Uterus (tissue), 4 donors: ENCODE data around the gene GATA6. TPM values are rescaled to one million over a fixed set of nuclear protein-coding genes. Genes with fewer than 3 reads are reported as not detected.

Experiments used
- DNase-seq, 2 donors: peaks; one replicate each; pipeline ENCODE4 v3.0.0-alpha.2; 2019 to 2020
- H3K27ac ChIP-seq, 2 donors: fragments of 200-600 bp; sonication (generic); 1 replicate in 1 of 2; 2 replicates in 1 of 2; pipeline ENCODE4 v1.5.1; 2016 to 2018
- H3K27me3 ChIP-seq, 2 donors: fragments of 200-600 bp; sonication (generic); one replicate each; pipeline ENCODE4 v1.5.1; 2018 to 2019; ENCODE audit warnings: control low read depth in 1 of 2
- H3K36me3 ChIP-seq, 2 donors: fragments of 200-600 bp; sonication (generic); one replicate each; pipeline ENCODE4 v1.5.1; 2019; ENCODE audit warnings: control low read depth in 1 of 2
- H3K4me1 ChIP-seq, 2 donors: fragments of 200-600 bp; sonication (generic); one replicate each; pipeline ENCODE4 v1.5.1; 2018 to 2019; ENCODE audit warnings: control low read depth in 1 of 2
- H3K4me3 ChIP-seq, 2 donors: fragments of 200-600 bp; sonication (generic); 1 replicate in 1 of 2; 2 replicates in 1 of 2; pipeline ENCODE4 v1.5.1; 2018 to 2019; ENCODE audit warnings: mild to moderate bottlenecking in 1 of 2
- H3K9me3 ChIP-seq, 2 donors: fragments of 200-600 bp; sonication (generic); one replicate each; pipeline ENCODE4 v1.5.1; 2019; ENCODE audit warnings: control low read depth in 1 of 2
- POLR2A ChIP-seq, 2 donors: fragments of 450-650 bp; IDR thresholded peaks; one replicate each; pipeline ENCODE4 v1.6.1; 2016; ENCODE audit warnings: antibody characterized with exemption in 2 of 2, mild to moderate bottlenecking in 1 of 2, moderate library complexity in 1 of 2
- intact Hi-C: fragments of 100-400 bp; cut with DNase I; formaldehyde crosslinking; loops from one replicate; pipeline ENCODE4 v1.15.1; 2023; ENCODE audit warnings: low total_unique reads
- total RNA-seq, 4 donors: library from RNA; depleted of rRNA in 3 of 4; stranded (reverse); fragments of >200 nt in 3 of 4; gene quantifications; one replicate each; pipeline versions ENCODE4 v1.1.0 to v1.2.4, GENCODE V29; 2014 to 2023
- TF ChIP-seq, protein P1 (sequence below), 4 experiments: fragments of 200-600 bp in 2 of 4; fragments of 450-650 bp in 2 of 4; sonication (generic) in 2 of 4; IDR thresholded peaks; one replicate each; pipeline ENCODE4 v1.5.1; 2016 to 2019; ENCODE audit warnings: antibody characterized with exemption in 4 of 4, mild to moderate bottlenecking in 2 of 4, moderate library complexity in 1 of 4
- donor health status: DM: yes; HTN: yes; CAD: no.

Gene GATA6
- total RNA-seq, 4 donors from 2014 or later: 28.2 to 59.6 (median 39.5) TPM

DNA sequence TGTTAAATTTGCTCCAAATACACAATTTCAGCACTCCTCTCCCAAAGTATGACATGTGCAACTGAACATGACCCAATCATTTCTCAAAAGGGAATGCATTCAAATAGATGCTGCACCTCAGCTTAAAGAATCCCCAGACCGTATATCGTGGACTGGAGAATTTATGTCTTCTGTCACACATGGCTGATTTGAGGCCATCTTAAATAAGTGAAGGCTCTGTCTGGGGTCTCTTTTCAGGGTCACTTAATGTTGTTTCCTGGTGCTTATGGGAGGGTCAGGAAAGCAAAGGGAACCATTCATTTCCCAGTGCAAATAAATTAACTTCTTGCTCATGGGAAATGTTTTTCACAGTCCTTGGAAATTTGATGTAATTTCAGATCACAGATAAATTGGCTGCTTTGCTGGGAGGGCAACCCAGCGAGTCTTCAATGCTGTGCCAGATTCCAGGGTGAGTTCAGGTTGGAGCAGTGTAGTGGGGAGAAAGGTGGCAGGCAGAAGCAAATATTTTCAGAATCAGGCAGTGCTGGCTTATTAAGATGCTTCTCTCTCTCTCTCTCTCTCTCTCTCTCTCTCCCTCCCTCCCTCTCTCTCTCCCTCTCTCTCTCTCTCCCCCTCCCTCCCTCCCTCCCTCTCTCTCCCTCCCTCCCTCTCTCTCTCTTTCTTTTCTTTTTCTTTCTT, 34.3 kb downstream of the GATA6 start:
- Histone ChIP-seq H3K4me1 (peaks cover 9% of the 10 kb centered on the region in 2 donors), H3K27ac (peak overlapping the region in 1 of 2 donors; percentile 72), H3K36me3 (no peaks in the 10 kb centered on the region), H3K4me3 (no peak overlapping the region), H3K27me3 (no peaks in the 10 kb centered on the region), H3K9me3 (no peaks in the 10 kb centered on the region)
- no peak for TF ChIP-seq POLR2A (IDR thresholded peaks at IDR 0.05)
- TF ChIP-seq, protein P1, sequence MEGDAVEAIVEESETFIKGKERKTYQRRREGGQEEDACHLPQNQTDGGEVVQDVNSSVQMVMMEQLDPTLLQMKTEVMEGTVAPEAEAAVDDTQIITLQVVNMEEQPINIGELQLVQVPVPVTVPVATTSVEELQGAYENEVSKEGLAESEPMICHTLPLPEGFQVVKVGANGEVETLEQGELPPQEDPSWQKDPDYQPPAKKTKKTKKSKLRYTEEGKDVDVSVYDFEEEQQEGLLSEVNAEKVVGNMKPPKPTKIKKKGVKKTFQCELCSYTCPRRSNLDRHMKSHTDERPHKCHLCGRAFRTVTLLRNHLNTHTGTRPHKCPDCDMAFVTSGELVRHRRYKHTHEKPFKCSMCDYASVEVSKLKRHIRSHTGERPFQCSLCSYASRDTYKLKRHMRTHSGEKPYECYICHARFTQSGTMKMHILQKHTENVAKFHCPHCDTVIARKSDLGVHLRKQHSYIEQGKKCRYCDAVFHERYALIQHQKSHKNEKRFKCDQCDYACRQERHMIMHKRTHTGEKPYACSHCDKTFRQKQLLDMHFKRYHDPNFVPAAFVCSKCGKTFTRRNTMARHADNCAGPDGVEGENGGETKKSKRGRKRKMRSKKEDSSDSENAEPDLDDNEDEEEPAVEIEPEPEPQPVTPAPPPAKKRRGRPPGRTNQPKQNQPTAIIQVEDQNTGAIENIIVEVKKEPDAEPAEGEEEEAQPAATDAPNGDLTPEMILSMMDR (IDR thresholded peaks at IDR 0.05): no peak
- intact Hi-C loops: no loop called here
- no peak for DNase-seq

DNA sequence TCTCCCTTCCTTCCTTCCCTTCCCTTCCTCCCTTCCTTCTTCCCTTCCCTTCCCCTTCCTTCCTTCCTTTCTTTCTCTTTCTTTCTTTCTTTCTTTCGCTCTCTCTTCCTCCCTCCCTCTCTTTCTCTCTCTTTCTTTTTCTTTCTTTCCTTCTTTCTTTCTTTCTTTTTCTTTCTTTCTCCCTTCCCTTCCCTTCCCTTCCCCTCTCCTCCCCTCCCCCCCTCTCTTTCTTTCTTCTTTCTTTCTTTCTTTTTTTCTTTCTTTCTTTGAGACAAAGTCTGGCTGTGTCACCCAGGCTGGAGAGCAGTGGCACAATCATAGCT, 34.8 kb downstream of the GATA6 start:
- H3K36me3 ChIP-seq: no peaks in the 10 kb centered on the region
- H3K9me3 ChIP-seq: no peaks in the 10 kb centered on the region
- TF ChIP-seq, protein P1 (IDR thresholded peaks at IDR 0.05): no peak
- TF ChIP-seq POLR2A (IDR thresholded peaks at IDR 0.05): no peak
- H3K4me3 ChIP-seq: no peak overlapping the region
- intact Hi-C loops: no loop called here
- no peak for DNase-seq
- H3K4me1 ChIP-seq: peaks cover 7 to 9% of the 10 kb centered on the region in 2 donors
- H3K27ac ChIP-seq: peak overlapping the region in 1 of 2 donors; percentile 72
- H3K27me3 ChIP-seq: no peaks in the 10 kb centered on the region

DNA sequence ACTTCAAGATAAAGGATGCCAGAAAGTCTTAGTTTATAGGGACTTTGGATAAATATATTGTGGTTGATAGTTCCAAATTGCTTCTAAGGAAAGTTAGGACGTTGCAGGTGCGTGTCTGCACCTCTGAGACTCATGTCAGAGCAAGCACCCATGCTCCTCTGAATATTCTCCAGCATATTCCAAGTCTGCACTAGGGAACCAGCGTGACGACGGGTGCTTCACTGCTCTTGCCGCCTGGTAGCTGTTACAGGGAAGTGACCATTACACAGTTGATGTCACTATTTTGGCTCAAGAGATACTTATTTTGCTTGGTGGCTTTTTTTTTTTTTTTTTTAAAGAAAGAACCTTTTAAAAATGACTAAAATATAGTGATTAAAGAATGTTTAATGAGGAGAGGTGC, 35.6 kb downstream of the GATA6 start:
- no peak for DNase-seq
- H3K9me3 ChIP-seq: no peaks in the 10 kb centered on the region
- no peak for TF ChIP-seq POLR2A (IDR thresholded peaks at IDR 0.05)
- TF ChIP-seq, protein P1 (IDR thresholded peaks at IDR 0.05): no peak
- H3K4me3 ChIP-seq: no peak overlapping the region
- intact Hi-C loops: no loop called here
- H3K27ac ChIP-seq: peak overlapping the region; percentile 4 to 72
- H3K27me3 ChIP-seq: no peaks in the 10 kb centered on the region
- no peaks in the 10 kb centered on the region for H3K36me3 ChIP-seq
- H3K4me1 ChIP-seq: peaks cover 7 to 9% of the 10 kb centered on the region in 2 donors

DNA sequence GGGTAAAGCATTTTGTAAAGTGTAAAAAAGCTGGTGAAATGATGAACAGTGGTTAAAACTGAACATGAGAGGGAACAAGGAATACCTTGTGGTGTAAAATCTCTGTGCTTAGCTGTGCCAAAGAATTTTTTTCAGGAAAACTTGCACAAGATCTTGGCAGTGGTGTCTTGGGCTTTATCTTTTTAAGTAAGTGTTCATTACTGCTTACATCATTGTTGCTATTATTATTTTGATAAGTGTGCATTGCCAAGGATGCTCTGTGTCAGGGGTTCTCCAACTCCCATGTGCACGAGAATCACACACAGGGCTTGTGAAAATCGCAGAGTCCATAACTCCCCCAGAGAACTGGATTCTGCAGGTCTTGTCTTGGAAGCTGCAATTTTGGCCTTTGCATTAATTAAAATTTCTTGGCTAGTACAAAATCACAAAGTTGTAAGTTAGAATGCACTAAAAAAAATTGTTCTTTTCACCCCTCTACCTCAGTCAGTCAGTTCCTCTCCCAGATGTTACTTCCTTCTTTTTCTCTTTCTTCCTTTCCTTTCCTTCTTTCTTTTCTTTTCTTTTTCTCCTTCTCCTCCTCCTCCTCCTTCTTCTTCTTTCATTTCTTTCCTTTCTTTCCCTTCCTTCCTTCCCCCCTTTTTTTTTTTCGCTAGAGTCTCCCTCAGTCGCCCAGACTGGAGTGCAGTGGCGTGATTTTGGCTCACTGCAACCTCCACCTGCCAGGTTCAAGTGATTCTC, 37.8 kb downstream of the GATA6 start:
- intact Hi-C loops: no loop called here
- H3K27me3 ChIP-seq: no peaks in the 10 kb centered on the region
- no peak for TF ChIP-seq POLR2A (IDR thresholded peaks at IDR 0.05)
- TF ChIP-seq, protein P1 (IDR thresholded peaks at IDR 0.05): no peak
- no peak overlapping the region for H3K4me3 ChIP-seq
- peak; percentile 58 to 78 for DNase-seq
- peaks cover 7 to 9% of the 10 kb centered on the region in 2 donors for H3K4me1 ChIP-seq
- H3K27ac ChIP-seq: peak overlapping the region; percentile 66 to 72
- H3K9me3 ChIP-seq: no peaks in the 10 kb centered on the region
- H3K36me3 ChIP-seq: no peaks in the 10 kb centered on the region

DNA sequence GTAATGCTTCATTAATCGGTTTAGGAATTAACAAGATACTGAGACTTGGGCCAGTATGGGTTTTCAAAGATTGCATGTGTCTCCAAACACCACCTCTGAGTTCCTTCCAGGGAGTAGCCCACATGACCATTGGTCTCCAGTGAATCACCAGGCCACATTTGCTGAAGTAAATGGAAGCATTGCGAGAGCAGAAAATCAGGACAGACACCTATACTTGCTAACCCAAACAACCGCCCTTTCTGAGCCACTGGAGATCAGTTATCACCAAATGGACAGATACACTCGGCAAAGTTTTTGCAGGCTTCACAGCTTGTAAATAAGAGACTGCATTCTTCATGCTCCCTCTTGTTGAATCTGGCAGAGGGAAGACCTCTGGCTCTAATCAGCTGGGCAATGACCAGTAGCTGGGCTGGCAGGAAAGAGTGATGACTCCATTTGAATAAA, 40.9 kb downstream of the GATA6 start:
- Histone ChIP-seq H3K27ac (peak overlapping the region in 1 of 2 donors; percentile 13), H3K27me3 (no peaks in the 10 kb centered on the region), H3K9me3 (no peaks in the 10 kb centered on the region), H3K4me1 (peaks cover 7 to 12% of the 10 kb centered on the region in 2 donors), H3K4me3 (no peak overlapping the region), H3K36me3 (no peaks in the 10 kb centered on the region)
- TF ChIP-seq POLR2A (IDR thresholded peaks at IDR 0.05): no peak
- TF ChIP-seq, protein P1 (IDR thresholded peaks at IDR 0.05): no peak
- no peak for DNase-seq
- intact Hi-C loops: no loop called here
